Stomach (tissue), 9 donors: ENCODE data around the gene VPS51. TPM values are rescaled to one million over a fixed set of nuclear protein-coding genes. Genes with fewer than 3 reads are reported as not detected.

ENCODE experiments used
- DNase-seq, 2 donors: peaks; one replicate each; pipeline versions ENCODE4 v3.0.0 to v3.0.0-alpha.2; 2013 to 2019
- H3K27ac ChIP-seq, 5 donors: fragments of 200-600 bp in 4 of 5; sonication (generic) in 4 of 5; one replicate each; pipeline ENCODE4 v1.5.1; 2013 to 2019; ENCODE audit warnings: mild to moderate bottlenecking in 1 of 5, moderate library complexity in 1 of 5
- H3K27me3 ChIP-seq, 3 donors: fragments of 200-600 bp; sonication (generic); one replicate each; pipeline ENCODE4 v1.5.1; 2017 to 2019; ENCODE audit warnings: mixed run types in 1 of 3
- H3K36me3 ChIP-seq, 4 donors: fragments of 200-600 bp; sonication (generic); 1 replicate in 3 of 4; 2 replicates in 1 of 4; pipeline ENCODE4 v1.5.1; 2016 to 2019
- H3K4me1 ChIP-seq, 4 donors: fragments of 200-600 bp; sonication (generic); one replicate each; pipeline ENCODE4 v1.5.1; 2016 to 2019
- H3K4me3 ChIP-seq, 4 donors: fragments of 200-600 bp; sonication (generic) in 3 of 4; one replicate each; pipeline ENCODE4 v1.5.1; 2016 to 2019; ENCODE audit warnings: mild to moderate bottlenecking in 1 of 4
- H3K9me3 ChIP-seq, 4 donors: fragments of 200-600 bp; sonication (generic); one replicate each; pipeline ENCODE4 v1.5.1; 2016 to 2019
- CTCF ChIP-seq, 7 experiments: fragments of 450-650 bp in 4 of 7; fragments of 200-600 bp in 3 of 7; sonication (generic) in 3 of 7; IDR thresholded peaks; one replicate each; pipeline ENCODE4 v1.5.1; 2016 to 2019; ENCODE audit warnings: antibody characterized with exemption in 7 of 7, control low read depth in 2 of 7, mild to moderate bottlenecking in 1 of 7
- EP300 ChIP-seq: sonication (generic); formaldehyde crosslinking; IDR thresholded peaks from one replicate; pipeline ENCODE4 v1.6.1; 2017; ENCODE audit warnings: antibody characterized with exemption
- POLR2A ChIP-seq, 4 donors: fragments of 450-650 bp; IDR thresholded peaks; one replicate each; pipeline ENCODE4 v1.6.1; 2016; ENCODE audit warnings: antibody characterized with exemption in 4 of 4, control low read depth in 2 of 4, mild to moderate bottlenecking in 1 of 4, moderate library complexity in 1 of 4
- POLR2AphosphoS5 ChIP-seq, 3 donors: sonication (generic); formaldehyde crosslinking; IDR thresholded peaks; one replicate each; pipeline ENCODE4 v1.6.1; 2016; ENCODE audit warnings: antibody characterized with exemption in 3 of 3
- WGBS, 5 donors: extraction: QIAGEN DNeasy Blood & Tissue Kit in 3 of 5; methylation state at CpG; one replicate each; pipeline versions ENCODE4 v1.1.5 to v1.1.7; 2013 to 2018; 5-methylcytosine and 5-hydroxymethylcytosine counted together
- intact Hi-C: fragments of 100-400 bp; cut with DNase I; formaldehyde crosslinking; loops from one replicate; pipeline ENCODE4 v1.15.1; 2023; ENCODE audit warnings: low total_unique reads
- polyA plus RNA-seq, 3 donors: library from polyadenylated mRNA; stranded (reverse); fragments of 200-250 nt; gene quantifications; one replicate each; pipeline ENCODE4 v1.2.3, GENCODE V29; 2013
- total RNA-seq, 5 donors: library from RNA; depleted of rRNA; stranded (reverse); fragments of >200 nt; gene quantifications; one replicate each; pipeline versions ENCODE4 v1.1.0 to v1.2.3, GENCODE V29; 2014 to 2016
- donor health status: healthy with polysubstance abuse.
- donor health status: Bipolar disorder and iron deficiency.
- donor health status: healthy.

VPS51 gene
- total and polyA plus RNA-seq, 8 donors, result 124 to 2,272 (median 202) TPM

DNA sequence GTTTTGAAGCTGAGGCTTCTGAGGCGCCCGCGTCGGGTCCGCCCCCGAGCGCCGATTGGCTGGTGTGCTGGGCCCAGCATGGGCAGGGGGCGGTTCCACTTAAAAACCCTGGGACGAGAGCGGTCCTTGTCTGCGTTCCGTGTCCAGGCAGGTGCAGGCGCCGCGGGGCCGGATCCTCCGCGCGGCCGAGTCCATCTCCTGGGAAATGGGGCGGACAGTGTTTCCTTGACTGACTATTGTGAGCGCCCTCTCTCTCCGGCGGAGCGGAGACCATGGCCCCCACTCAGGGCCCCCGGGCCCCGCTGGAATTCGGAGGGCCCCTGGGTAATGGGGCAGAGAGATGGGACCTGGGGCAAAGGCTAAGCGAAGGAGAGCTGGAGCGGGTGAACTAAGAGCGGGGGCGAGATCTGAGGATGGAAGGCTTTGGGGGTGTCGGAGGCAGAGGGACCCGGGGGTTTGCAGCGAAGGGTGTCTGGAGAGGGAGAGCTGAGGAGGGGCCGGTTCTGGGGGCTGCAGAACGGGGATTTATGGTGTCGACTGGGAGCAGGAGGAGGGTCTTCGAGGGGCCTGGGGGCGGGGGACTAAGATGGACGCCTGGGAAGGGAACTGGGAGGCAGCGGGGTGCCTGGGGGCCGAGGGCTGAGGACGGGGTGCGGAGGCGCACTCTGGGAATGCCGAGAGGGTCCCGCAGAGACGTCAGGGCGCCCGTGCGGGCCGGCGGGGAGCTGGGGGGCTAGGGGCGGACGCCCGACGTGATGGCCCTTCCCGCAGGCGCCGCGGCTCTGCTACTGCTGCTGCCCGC lies 15.9 kb downstream of the VPS51 start, which contains the start of gene TM7SF2:
Gene TM7SF2 (plus strand): TSS at position 129 of the 802 bp plus-strand sequence. CDS start 144 bp downstream, at position 273.
- 1 to 2% (median 1%) methylated on average over 33 to 64 of the region's 64 CpGs for WGBS, 5 donors
- intact Hi-C loops, result no loop called here
- H3K27me3 ChIP-seq, result peaks cover 0 to 4% (median 0%) of the 10 kb centered on the region in 3 donors
- peaks cover 45 to 75% (median 69%) of the 10 kb centered on the region in 4 donors for H3K4me1 ChIP-seq
- DNase-seq, result peak; percentile 98
- H3K9me3 ChIP-seq, result no peaks in the 10 kb centered on the region
- peak; percentile 66 to 97 (median 97) for TF ChIP-seq POLR2AphosphoS5 (IDR thresholded peaks at IDR 0.05)
- peak in 2 of 4 donors; percentile 62 to 65 for TF ChIP-seq POLR2A (IDR thresholded peaks at IDR 0.05)
- peak in 1 of 7 experiments; percentile 14 for TF ChIP-seq CTCF (IDR thresholded peaks at IDR 0.05)
- TF ChIP-seq EP300, result no peak
- H3K36me3 ChIP-seq, result peaks cover 24 to 42% (median 37%) of the 10 kb centered on the region in 4 donors
- peak within 1 kb of the TSS; percentile 71 to 84 (median 76) for H3K27ac ChIP-seq
- H3K4me3 ChIP-seq, result peak within 1 kb of the TSS; percentile 55 to 57 (median 57)

- intact Hi-C loops, result no loop called here
- Histone ChIP-seq H3K27me3 (peaks cover 0 to 4% (median 0%) of the 10 kb centered on the region in 3 donors), H3K4me1 (peaks cover 46 to 76% (median 69%) of the 10 kb centered on the region in 4 donors), H3K9me3 (no peaks in the 10 kb centered on the region), H3K27ac (peak overlapping the region; percentile 71 to 84 (median 76)), H3K36me3 (peaks cover 21 to 34% (median 29%) of the 10 kb centered on the region in 4 donors), H3K4me3 (peak overlapping the region; percentile 55 to 57 (median 57))
- TF ChIP-seq POLR2AphosphoS5 (IDR thresholded peaks at IDR 0.05), result peak in 2 of 3 donors; percentile 40 to 73
- TF ChIP-seq POLR2A (IDR thresholded peaks at IDR 0.05), result no peak
- peak in 5 of 7 experiments; percentile 44 to 95 (median 85) for TF ChIP-seq CTCF (IDR thresholded peaks at IDR 0.05)
- no peak for TF ChIP-seq EP300
- DNase-seq, result peak; percentile 75 to 89
- 1 to 3% (median 1%) methylated on average over 15 to 57 of the region's 57 CpGs for WGBS, 5 donors
Measured at GRCh38 chr11:65112546-65113360, 16.7 kb downstream of the VPS51 start.

GRCh38 chr11:65113361-65113756 lies 17.3 kb downstream of the VPS51 start:
- H3K36me3 ChIP-seq, result peaks cover 15 to 30% (median 28%) of the 10 kb centered on the region in 4 donors
- H3K27me3 ChIP-seq, result peaks cover 0 to 4% (median 0%) of the 10 kb centered on the region in 3 donors
- WGBS, 5 donors, result 10 to 15% (median 12%) methylated on average over 14 of the region's 14 CpGs
- H3K4me3 ChIP-seq, result peak overlapping the region; percentile 55 to 57 (median 57)
- intact Hi-C loops, result no loop called here
- peak overlapping the region in 4 of 5 donors; percentile 71 to 84 (median 75) for H3K27ac ChIP-seq
- no peaks in the 10 kb centered on the region for H3K9me3 ChIP-seq
- no peak for TF ChIP-seq CTCF (IDR thresholded peaks at IDR 0.05)
- TF ChIP-seq POLR2AphosphoS5 (IDR thresholded peaks at IDR 0.05), result no peak
- TF ChIP-seq POLR2A (IDR thresholded peaks at IDR 0.05), result no peak
- TF ChIP-seq EP300, result no peak
- peak in 1 of 2 donors; percentile 67 for DNase-seq
- H3K4me1 ChIP-seq, result peaks cover 46 to 75% (median 69%) of the 10 kb centered on the region in 4 donors

- Histone ChIP-seq H3K36me3 (peaks cover 12 to 30% (median 28%) of the 10 kb centered on the region in 4 donors), H3K4me1 (peaks cover 46 to 74% (median 68%) of the 10 kb centered on the region in 4 donors), H3K27ac (no peak overlapping the region), H3K27me3 (peaks cover 0 to 4% (median 0%) of the 10 kb centered on the region in 3 donors), H3K4me3 (no peak overlapping the region), H3K9me3 (no peaks in the 10 kb centered on the region)
- intact Hi-C loops, result no loop called here
- 52 to 65% (median 57%) methylated on average over 6 of the region's 6 CpGs for WGBS, 5 donors
- no peak for TF ChIP-seq EP300
- no peak for TF ChIP-seq CTCF (IDR thresholded peaks at IDR 0.05)
- TF ChIP-seq POLR2AphosphoS5 (IDR thresholded peaks at IDR 0.05), result no peak
- TF ChIP-seq POLR2A (IDR thresholded peaks at IDR 0.05), result no peak
- DNase-seq, result no peak
Measured at GRCh38 chr11:65113839-65114238, 17.8 kb downstream of the VPS51 start.
